Hepatocyte (in vitro differentiated cells): ENCODE data around the gene EPO. TPM values are rescaled to one million over a fixed set of nuclear protein-coding genes. Genes with fewer than 3 reads are reported as not detected.

Experiments used
- DNase-seq: peaks from one replicate; pipeline ENCODE4 v3.0.0-alpha.2; 2016; ENCODE audit warnings: low spot score
- H2AFZ ChIP-seq: fragments of 200-600 bp; sonication (generic); 2 replicates; pipeline ENCODE4 v1.6.0; 2016; ENCODE audit warnings: antibody characterized with exemption, mild to moderate bottlenecking
- H3K27ac ChIP-seq: fragments of 200-600 bp; sonication (generic); 2 replicates; pipeline ENCODE4 v1.5.1; 2016; ENCODE audit warnings: mild to moderate bottlenecking
- H3K27me3 ChIP-seq: fragments of 200-600 bp; sonication (generic); 2 replicates; pipeline ENCODE4 v1.6.1; 2016
- H3K36me3 ChIP-seq: fragments of 200-600 bp; sonication (generic); replicated peaks from 2 replicates; pipeline ENCODE4 v1.5.1; 2016; ENCODE audit warnings: low read depth; ENCODE audit not compliant: insufficient read depth
- H3K4me1 ChIP-seq: fragments of 200-600 bp; sonication (generic); 2 replicates; pipeline ENCODE4 v1.5.1; 2016; ENCODE audit warnings: mild to moderate bottlenecking, moderate library complexity; ENCODE audit not compliant: insufficient read depth
- H3K4me2 ChIP-seq: fragments of 200-600 bp; sonication (generic); 2 replicates; pipeline ENCODE4 v1.6.0; 2016
- H3K4me3 ChIP-seq: fragments of 200-600 bp; sonication (generic); 2 replicates; pipeline ENCODE4 v1.5.1; 2016; ENCODE audit warnings: mild to moderate bottlenecking
- H3K79me2 ChIP-seq: fragments of 200-600 bp; sonication (generic); 2 replicates; pipeline ENCODE4 v1.6.0; 2017; ENCODE audit warnings: mild to moderate bottlenecking
- H3K9me2 ChIP-seq: fragments of 200-600 bp; sonication (generic); replicated peaks from 2 replicates; pipeline ENCODE4 v1.6.0; 2017; ENCODE audit warnings: mild to moderate bottlenecking; ENCODE audit not compliant: insufficient read depth
- H3K9me3 ChIP-seq: fragments of 200-600 bp; sonication (generic); 2 replicates; pipeline ENCODE4 v1.5.1; 2016; ENCODE audit warnings: low read depth, mild to moderate bottlenecking
- H4K20me1 ChIP-seq: fragments of 200-600 bp; sonication (generic); 2 replicates; pipeline ENCODE4 v1.6.0; 2016; ENCODE audit warnings: mild to moderate bottlenecking; ENCODE audit not compliant: insufficient read depth, poor library complexity, severe bottlenecking
- EZH2 ChIP-seq: fragments of 200-600 bp; sonication (generic); IDR thresholded peaks from 2 replicates; pipeline ENCODE4 v1.6.1; 2016; ENCODE audit warnings: antibody characterized with exemption, mild to moderate bottlenecking, borderline replicate concordance
- EZH2phosphoT487 ChIP-seq: fragments of 200-600 bp; sonication (generic); IDR thresholded peaks from one replicate; pipeline ENCODE4 v1.6.1; 2018; ENCODE audit warnings: antibody characterized with exemption, mild to moderate bottlenecking, low read depth, moderate library complexity; ENCODE audit not compliant: unreplicated experiment, severe bottlenecking
- WGBS: methylation state at CpG from one replicate; pipeline ENCODE4 v1.1.6; 2016; ENCODE audit warnings: low lambda C conversion rate; ENCODE audit errors: missing lambda C conversion rate; 5-methylcytosine and 5-hydroxymethylcytosine counted together
- polyA plus RNA-seq: library from polyadenylated mRNA; unstranded; fragments of >200 nt; fragmentation: Nextera tagmentation; extraction: Ambion mirVana; gene quantifications from 2 replicates; pipeline ENCODE4 v1.2.1, GENCODE V29; 2016
- total RNA-seq: library from RNA; depleted of rRNA; stranded (reverse); fragments of >200 nt; gene quantifications from 2 replicates; pipeline ENCODE4 v1.2.3, GENCODE V29; 2014
- TF ChIP-seq, protein P1 (sequence below): fragments of 200-600 bp; sonication (generic); IDR thresholded peaks from 2 replicates; pipeline ENCODE4 v1.5.1; 2016; ENCODE audit warnings: antibody characterized with exemption, mild to moderate bottlenecking; ENCODE audit not compliant: poor library complexity

EPO gene
- total and polyA plus RNA-seq, 2 experiments from 2014 or later = 1.3 TPM; not detected in 1

DNA sequence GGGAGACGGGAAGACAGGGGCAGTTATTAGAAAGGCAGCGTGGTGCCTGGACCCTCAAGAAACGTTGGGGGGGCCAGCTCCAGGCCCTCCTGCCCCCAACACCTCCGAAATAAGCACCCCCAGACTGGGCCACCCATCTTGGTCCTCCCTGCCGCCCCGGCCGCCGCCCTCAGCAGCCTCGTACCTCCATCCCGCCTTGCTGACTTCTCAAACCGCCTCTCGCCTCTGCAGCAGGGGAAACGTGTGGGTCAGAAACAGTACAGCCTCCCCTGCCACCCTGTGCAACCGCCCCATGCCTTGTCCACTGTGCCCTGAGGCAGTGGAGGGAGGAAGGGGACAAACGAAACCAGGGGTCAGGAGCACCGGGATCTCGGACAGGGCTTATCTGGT is 33.5 kb upstream of the EPO start:
- H3K27ac ChIP-seq = no peak overlapping the region
- no peak overlapping the region for H3K4me3 ChIP-seq
- H4K20me1 ChIP-seq = peaks cover 46% of the 10 kb centered on the region
- no peak overlapping the region for H3K4me2 ChIP-seq
- peaks cover 4% of the 10 kb centered on the region for H3K4me1 ChIP-seq
- H3K9me3 ChIP-seq = no peaks in the 10 kb centered on the region
- H3K79me2 ChIP-seq = peaks cover 47% of the 10 kb centered on the region
- no peaks in the 10 kb centered on the region for H3K36me3 ChIP-seq
- H3K9me2 ChIP-seq = no peaks in the 10 kb centered on the region
- WGBS = 93% methylated on average over 17 of the region's 17 CpGs
- H3K27me3 ChIP-seq = no peaks in the 10 kb centered on the region
- TF ChIP-seq EZH2phosphoT487 (no peak), EZH2 (no peak)
- TF ChIP-seq, protein P1, sequence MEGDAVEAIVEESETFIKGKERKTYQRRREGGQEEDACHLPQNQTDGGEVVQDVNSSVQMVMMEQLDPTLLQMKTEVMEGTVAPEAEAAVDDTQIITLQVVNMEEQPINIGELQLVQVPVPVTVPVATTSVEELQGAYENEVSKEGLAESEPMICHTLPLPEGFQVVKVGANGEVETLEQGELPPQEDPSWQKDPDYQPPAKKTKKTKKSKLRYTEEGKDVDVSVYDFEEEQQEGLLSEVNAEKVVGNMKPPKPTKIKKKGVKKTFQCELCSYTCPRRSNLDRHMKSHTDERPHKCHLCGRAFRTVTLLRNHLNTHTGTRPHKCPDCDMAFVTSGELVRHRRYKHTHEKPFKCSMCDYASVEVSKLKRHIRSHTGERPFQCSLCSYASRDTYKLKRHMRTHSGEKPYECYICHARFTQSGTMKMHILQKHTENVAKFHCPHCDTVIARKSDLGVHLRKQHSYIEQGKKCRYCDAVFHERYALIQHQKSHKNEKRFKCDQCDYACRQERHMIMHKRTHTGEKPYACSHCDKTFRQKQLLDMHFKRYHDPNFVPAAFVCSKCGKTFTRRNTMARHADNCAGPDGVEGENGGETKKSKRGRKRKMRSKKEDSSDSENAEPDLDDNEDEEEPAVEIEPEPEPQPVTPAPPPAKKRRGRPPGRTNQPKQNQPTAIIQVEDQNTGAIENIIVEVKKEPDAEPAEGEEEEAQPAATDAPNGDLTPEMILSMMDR = no peak
- no peak overlapping the region for H2AFZ ChIP-seq
- no peak for DNase-seq

DNA sequence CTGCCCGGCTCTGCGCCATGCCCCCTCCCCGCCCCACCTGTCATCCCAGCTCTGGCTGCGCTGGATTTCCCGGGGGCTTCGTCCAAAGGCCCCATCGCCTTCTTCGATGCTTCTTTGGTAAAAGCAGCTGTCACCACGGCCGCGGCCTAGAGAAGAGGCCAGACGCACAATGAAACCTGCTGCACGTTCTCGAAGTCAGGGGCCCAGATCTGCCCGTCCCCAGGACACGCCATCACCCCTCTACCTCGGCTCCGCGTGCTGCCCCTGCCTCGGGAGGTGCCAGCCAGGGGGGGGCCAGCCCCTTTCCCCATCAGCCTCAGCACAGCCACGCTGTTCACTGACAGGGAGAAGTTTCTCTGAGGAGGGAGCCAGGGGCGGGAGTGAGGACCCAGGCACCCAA is 33.0 kb upstream of the EPO start:
- DNase-seq = no peak
- H3K36me3 ChIP-seq = no peaks in the 10 kb centered on the region
- peaks cover 8% of the 10 kb centered on the region for H3K4me1 ChIP-seq
- no peaks in the 10 kb centered on the region for H3K9me3 ChIP-seq
- H3K9me2 ChIP-seq = no peaks in the 10 kb centered on the region
- H3K27ac ChIP-seq = no peak overlapping the region
- H4K20me1 ChIP-seq = peaks cover 51% of the 10 kb centered on the region
- no peaks in the 10 kb centered on the region for H3K27me3 ChIP-seq
- no peak overlapping the region for H3K4me2 ChIP-seq
- no peak for TF ChIP-seq EZH2
- no peak for TF ChIP-seq EZH2phosphoT487
- TF ChIP-seq, protein P1 = no peak
- WGBS = over 99% methylated on average over 21 of the region's 22 CpGs
- H2AFZ ChIP-seq = no peak overlapping the region
- no peak overlapping the region for H3K4me3 ChIP-seq
- peaks cover 51% of the 10 kb centered on the region for H3K79me2 ChIP-seq

DNA sequence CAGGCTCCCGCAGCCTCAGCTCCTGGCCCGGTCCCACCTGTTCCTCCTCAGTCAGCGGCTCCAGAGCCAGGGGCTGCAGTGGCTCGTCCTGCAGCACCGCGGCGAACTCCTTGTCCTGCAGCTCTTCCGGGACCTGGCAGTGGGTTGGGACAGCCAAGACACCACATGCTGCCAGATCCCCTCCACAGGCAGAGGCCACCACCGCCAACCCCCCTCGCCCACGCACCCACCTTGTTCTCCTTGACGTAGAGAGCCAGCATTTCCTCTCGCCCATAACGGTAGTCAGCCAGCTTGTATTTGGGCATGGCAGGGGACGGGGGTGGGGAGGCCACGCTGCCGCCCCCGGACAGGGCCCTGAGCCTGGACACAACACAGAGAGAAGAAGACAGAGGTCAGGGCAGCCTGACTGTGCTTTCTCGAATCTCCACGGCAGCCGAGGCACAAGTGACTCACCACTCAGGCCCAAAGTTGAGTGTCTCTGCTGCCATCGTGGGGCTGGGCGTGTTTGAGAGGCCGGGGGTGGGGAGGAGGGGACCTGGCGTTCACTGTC is 32.4 kb upstream of the EPO start:
- peaks cover 57% of the 10 kb centered on the region for H3K79me2 ChIP-seq

More for the DNA sequence above, 32.4 kb upstream of the EPO start:
- WGBS = 84% methylated on average over 20 of the region's 25 CpGs
- Histone ChIP-seq H2AFZ (no peak overlapping the region), H3K4me3 (no peak overlapping the region), H3K27me3 (no peaks in the 10 kb centered on the region), H3K4me1 (peaks cover 13% of the 10 kb centered on the region), H3K9me2 (no peaks in the 10 kb centered on the region), H3K36me3 (no peaks in the 10 kb centered on the region), H3K4me2 (no peak overlapping the region), H4K20me1 (peaks cover 56% of the 10 kb centered on the region), H3K27ac (no peak overlapping the region), H3K9me3 (no peaks in the 10 kb centered on the region)
- no peak for TF ChIP-seq EZH2
- no peak for TF ChIP-seq EZH2phosphoT487
- TF ChIP-seq, protein P1 = no peak
- DNase-seq = no peak
